Kidney capillary endothelial cell (primary cell): ENCODE data around the gene IL4R.

Experiments used
- DNase-seq: peaks from one replicate; pipeline ENCODE4 v3.0.0-alpha.2; 2018; ENCODE audit warnings: low spot score

The IL4R gene

GRCh38 chr16:27361987-27362386, 48.2 kb downstream of the IL4R start:
- DNase-seq: no peak

GRCh38 chr16:27362570-27363245, 48.9 kb downstream of the IL4R start:
- DNase-seq: no peak

GRCh38 chr16:27363246-27363632, 49.5 kb downstream of the IL4R start:
- DNase-seq: no peak

- DNase-seq: no peak
Measured at GRCh38 chr16:27363797-27364196, 50.0 kb downstream of the IL4R start.

GRCh38 chr16:27364493-27365141, 50.8 kb downstream of the IL4R start:
- no peak for DNase-seq

- peak; percentile 60 for DNase-seq
Measured at GRCh38 chr16:27365142-27366089, 51.6 kb downstream of the IL4R start.

- DNase-seq: no peak
Measured at GRCh38 chr16:27366687-27367460, 53.1 kb downstream of the IL4R start.

GRCh38 chr16:27367461-27368357, 53.9 kb downstream of the IL4R start:
- peak; percentile 77 for DNase-seq

GRCh38 chr16:27368358-27368722, 54.6 kb downstream of the IL4R start:
- DNase-seq: no peak

GRCh38 chr16:27369806-27370205, 56.0 kb downstream of the IL4R start:
- DNase-seq: no peak

- DNase-seq: no peak
Measured at GRCh38 chr16:27370318-27370717, 56.5 kb downstream of the IL4R start.

GRCh38 chr16:27373312-27373711, 59.5 kb downstream of the IL4R start:
- DNase-seq: no peak

GRCh38 chr16:27374221-27374803, 60.5 kb downstream of the IL4R start:
- DNase-seq: no peak

GRCh38 chr16:27374804-27375425, 61.1 kb downstream of the IL4R start:
- DNase-seq: peak; percentile 76

GRCh38 chr16:27377666-27378485, 64.1 kb downstream of the IL4R start:
- no peak for DNase-seq

GRCh38 chr16:27378871-27379481, 65.2 kb downstream of the IL4R start:
- no peak for DNase-seq

GRCh38 chr16:27379919-27380318, 66.1 kb downstream of the IL4R start:
- DNase-seq: no peak

- DNase-seq: no peak
Measured at GRCh38 chr16:27381236-27381635, 67.5 kb downstream of the IL4R start.
